Ishikawa (cell line): ENCODE results near the gene MRPL34.

Experiments
- CEBPB ChIP-seq: IDR thresholded peaks from 2 replicates; pipeline ENCODE4 v1.6.1; 2012
- CREB1 ChIP-seq: IDR thresholded peaks from 2 replicates; pipeline ENCODE4 v1.6.1; 2012; ENCODE audit warnings: low read depth
- EGR1 ChIP-seq: IDR thresholded peaks from 2 replicates; pipeline ENCODE4 v1.6.1; 2012
- EP300 ChIP-seq: IDR thresholded peaks from 2 replicates; pipeline ENCODE4 v1.6.1; 2012; ENCODE audit warnings: borderline replicate concordance
- FOXM1 ChIP-seq: IDR thresholded peaks from 2 replicates; pipeline ENCODE4 v1.6.1; 2012; ENCODE audit warnings: low read depth, borderline replicate concordance
- NFIC ChIP-seq: IDR thresholded peaks from 2 replicates; pipeline ENCODE4 v1.6.1; 2012
- RAD21 ChIP-seq: IDR thresholded peaks from 2 replicates; pipeline ENCODE4 v1.6.1; 2012; ENCODE audit warnings: low read depth
- TAF1 ChIP-seq: IDR thresholded peaks from 2 replicates; pipeline ENCODE4 v1.6.1; 2012; ENCODE audit warnings: low read depth, mild to moderate bottlenecking
- TCF12 ChIP-seq: IDR thresholded peaks from 2 replicates; pipeline ENCODE4 v1.6.1; 2012; ENCODE audit warnings: low read depth
- TEAD4 ChIP-seq: IDR thresholded peaks from 2 replicates; pipeline ENCODE4 v1.6.1; 2012
- YY1 ChIP-seq: IDR thresholded peaks from 2 replicates; pipeline ENCODE4 v1.6.1; 2012; ENCODE audit warnings: low read depth
- ZBTB7A ChIP-seq: IDR thresholded peaks from 2 replicates; pipeline ENCODE4 v1.6.1; 2012; ENCODE audit warnings: low read depth
- TF ChIP-seq, protein P1 (sequence below): IDR thresholded peaks from 2 replicates; pipeline ENCODE4 v1.6.1; 2012
- TF ChIP-seq, protein P2 (sequence below): IDR thresholded peaks from 2 replicates; pipeline ENCODE4 v1.6.1; 2012
- TF ChIP-seq, protein P3 (sequence below): IDR thresholded peaks from 2 replicates; pipeline ENCODE4 v1.6.1; 2012; ENCODE audit warnings: low read depth, mild to moderate bottlenecking

The MRPL34 gene

DNA sequence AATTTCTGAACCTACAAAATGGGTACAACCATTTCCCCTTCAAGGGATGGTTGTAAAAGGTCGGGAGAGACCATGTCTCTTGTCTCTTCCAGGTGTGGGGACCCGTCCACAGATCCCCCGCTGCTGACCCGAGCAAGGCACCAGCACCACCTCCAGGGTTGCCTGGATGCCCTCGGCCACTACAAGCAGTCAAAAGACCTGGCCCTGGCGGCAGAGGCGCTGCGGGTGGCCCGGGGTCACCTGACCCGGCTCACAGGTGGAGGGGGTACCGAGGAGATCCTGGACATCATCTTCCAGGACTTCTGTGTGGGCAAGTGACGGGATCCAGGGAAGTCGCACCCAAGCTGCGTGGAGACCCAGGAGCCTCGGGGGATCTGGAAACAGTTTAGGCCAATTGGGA lies 35.7 kb downstream of the MRPL34 start:
- TF ChIP-seq YY1 (no peak), CREB1 (no peak)

DNA sequence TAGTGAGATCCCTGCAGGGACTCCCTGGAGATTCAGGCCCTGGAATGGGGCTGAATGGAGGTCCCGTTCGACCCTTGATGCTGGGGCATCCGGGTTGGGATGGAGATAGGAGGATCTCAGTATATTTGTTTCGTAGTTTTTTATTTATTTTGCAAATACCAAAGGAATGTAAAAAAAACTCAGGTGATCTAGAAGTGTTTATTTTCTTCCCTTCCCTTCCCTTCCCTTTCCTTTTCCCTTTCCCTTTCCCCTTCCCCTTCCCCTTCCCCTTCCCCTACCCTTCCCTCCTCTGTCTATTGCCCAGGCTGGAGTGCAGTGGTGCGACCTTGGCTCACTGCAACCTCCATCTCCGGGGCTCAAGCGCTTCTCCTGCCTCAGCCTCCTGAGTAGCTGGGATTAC lies 36.2 kb downstream of the MRPL34 start:
- TF ChIP-seq EGR1 (no peak), TEAD4 (no peak)

DNA sequence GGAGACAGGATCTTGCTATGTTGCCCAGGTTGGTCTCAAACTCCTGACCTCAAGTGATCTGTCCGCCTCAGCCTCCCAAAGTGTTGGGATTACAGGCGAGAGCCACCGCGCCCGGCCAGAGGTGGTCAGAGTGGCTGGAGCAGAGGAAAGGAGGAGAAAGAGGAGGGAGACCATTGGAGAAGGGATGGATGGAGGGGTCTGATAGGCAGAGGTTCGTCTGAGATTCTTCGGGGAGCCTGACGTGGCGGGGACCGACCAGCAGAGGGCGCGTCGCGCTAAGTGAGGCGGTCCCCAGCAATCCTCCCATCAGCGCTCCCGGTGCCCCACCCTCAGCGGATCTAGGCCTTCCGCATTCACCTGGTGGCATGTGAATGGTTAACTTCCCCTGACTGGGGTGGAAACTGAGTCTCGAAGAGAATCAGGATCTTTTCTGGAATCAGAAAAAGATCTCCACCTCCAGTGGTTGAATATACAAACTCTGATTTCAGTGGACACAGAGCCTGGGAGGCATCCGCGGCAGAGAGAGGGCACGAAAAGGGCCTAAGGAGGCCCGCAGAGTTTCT lies 40.5 kb downstream of the MRPL34 start:
- TF ChIP-seq YY1 (no peak), RAD21 (peak; percentile 86), FOXM1 (no peak), EP300 (no peak)
- TF ChIP-seq, protein P1, sequence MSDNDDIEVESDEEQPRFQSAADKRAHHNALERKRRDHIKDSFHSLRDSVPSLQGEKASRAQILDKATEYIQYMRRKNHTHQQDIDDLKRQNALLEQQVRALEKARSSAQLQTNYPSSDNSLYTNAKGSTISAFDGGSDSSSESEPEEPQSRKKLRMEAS: 0 out of 2 replicates have a peak, but pooled peaks have one; percentile 12
- TF ChIP-seq, protein P2, sequence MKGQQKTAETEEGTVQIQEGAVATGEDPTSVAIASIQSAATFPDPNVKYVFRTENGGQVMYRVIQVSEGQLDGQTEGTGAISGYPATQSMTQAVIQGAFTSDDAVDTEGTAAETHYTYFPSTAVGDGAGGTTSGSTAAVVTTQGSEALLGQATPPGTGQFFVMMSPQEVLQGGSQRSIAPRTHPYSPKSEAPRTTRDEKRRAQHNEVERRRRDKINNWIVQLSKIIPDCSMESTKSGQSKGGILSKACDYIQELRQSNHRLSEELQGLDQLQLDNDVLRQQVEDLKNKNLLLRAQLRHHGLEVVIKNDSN: no peak

DNA sequence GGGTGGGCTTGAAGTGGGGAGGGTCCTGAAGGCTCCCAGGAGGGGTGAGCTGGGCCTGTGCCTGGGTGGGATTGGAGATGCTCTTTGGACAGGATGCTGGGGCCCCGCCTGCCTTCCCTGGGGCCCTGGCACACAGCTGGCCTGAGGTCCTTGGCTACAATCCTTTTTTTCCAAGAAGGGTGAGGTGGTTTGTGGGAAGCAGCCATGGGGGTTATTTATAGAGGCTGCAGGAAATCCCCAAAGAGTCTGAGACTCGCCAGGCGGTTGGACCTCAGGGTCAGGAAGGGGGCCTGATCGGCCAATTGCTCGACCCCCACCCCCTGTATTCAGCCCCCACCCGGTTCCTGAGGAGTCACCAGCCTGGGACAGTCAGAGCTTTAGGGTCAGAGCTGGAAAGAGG lies 41.7 kb downstream of the MRPL34 start:
- no peak for TF ChIP-seq NFIC
- TF ChIP-seq, protein P2: no peak
- no peak for TF ChIP-seq ZBTB7A
- no peak for TF ChIP-seq EP300
- no peak for TF ChIP-seq TAF1
- TF ChIP-seq EGR1: no peak

DNA sequence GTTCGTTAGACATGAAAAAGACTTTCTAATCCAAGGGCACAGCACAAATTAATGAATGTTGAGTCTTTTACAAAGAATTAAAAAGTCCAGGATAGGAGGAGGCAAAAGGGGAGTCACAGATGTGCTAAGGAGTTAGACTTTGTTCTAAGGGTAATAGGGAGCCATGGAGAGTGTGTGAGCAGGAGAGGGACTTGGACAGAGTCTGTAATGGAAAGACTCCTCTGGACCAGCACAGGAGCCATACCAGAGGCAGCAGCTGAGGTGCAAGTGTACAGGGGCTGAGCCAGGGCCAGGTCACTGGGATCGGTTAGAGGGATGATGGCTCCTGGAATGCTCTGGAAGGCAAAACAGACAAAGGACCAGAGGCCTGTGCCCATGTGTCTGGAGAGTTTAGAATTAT lies 42.2 kb downstream of the MRPL34 start:
- no peak for TF ChIP-seq EGR1
- TF ChIP-seq CEBPB: no peak
- no peak for TF ChIP-seq YY1
- TF ChIP-seq, protein P2: no peak
- no peak for TF ChIP-seq RAD21
- TF ChIP-seq, protein P3, sequence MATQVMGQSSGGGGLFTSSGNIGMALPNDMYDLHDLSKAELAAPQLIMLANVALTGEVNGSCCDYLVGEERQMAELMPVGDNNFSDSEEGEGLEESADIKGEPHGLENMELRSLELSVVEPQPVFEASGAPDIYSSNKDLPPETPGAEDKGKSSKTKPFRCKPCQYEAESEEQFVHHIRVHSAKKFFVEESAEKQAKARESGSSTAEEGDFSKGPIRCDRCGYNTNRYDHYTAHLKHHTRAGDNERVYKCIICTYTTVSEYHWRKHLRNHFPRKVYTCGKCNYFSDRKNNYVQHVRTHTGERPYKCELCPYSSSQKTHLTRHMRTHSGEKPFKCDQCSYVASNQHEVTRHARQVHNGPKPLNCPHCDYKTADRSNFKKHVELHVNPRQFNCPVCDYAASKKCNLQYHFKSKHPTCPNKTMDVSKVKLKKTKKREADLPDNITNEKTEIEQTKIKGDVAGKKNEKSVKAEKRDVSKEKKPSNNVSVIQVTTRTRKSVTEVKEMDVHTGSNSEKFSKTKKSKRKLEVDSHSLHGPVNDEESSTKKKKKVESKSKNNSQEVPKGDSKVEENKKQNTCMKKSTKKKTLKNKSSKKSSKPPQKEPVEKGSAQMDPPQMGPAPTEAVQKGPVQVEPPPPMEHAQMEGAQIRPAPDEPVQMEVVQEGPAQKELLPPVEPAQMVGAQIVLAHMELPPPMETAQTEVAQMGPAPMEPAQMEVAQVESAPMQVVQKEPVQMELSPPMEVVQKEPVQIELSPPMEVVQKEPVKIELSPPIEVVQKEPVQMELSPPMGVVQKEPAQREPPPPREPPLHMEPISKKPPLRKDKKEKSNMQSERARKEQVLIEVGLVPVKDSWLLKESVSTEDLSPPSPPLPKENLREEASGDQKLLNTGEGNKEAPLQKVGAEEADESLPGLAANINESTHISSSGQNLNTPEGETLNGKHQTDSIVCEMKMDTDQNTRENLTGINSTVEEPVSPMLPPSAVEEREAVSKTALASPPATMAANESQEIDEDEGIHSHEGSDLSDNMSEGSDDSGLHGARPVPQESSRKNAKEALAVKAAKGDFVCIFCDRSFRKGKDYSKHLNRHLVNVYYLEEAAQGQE: no peak
- no peak for TF ChIP-seq TCF12
- TF ChIP-seq EP300: no peak
- TF ChIP-seq NFIC: no peak
- TF ChIP-seq, protein P1: no peak
- no peak for TF ChIP-seq TEAD4
- TF ChIP-seq FOXM1: no peak
- no peak for TF ChIP-seq CREB1
- no peak for TF ChIP-seq ZBTB7A
- TF ChIP-seq TAF1: no peak

DNA sequence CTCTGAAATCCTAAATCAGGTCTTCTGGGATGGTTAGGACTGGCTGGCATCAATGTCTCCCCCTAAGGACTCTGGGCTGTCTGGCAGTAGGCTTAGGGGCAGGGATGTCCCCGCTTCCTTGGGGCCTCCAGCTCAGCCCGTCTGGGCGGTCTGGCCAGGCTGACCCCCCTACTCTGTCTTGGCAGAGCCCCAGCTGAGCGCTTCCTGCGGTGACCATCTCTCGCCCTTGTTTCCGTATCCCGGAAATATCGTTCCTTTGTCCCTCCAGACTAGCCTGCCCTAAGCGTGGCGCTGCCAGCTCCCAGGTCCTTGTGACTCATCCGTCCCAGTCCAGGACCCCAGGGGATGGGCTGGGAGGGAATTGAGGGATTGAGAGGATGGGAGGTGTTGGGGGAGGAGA lies 43.0 kb downstream of the MRPL34 start:
- TF ChIP-seq ZBTB7A (peak; percentile 47; the same call in 1 of the 2 replicates), YY1 (no peak), NFIC (peak; percentile 42; the same call in 1 of the 2 replicates)

DNA sequence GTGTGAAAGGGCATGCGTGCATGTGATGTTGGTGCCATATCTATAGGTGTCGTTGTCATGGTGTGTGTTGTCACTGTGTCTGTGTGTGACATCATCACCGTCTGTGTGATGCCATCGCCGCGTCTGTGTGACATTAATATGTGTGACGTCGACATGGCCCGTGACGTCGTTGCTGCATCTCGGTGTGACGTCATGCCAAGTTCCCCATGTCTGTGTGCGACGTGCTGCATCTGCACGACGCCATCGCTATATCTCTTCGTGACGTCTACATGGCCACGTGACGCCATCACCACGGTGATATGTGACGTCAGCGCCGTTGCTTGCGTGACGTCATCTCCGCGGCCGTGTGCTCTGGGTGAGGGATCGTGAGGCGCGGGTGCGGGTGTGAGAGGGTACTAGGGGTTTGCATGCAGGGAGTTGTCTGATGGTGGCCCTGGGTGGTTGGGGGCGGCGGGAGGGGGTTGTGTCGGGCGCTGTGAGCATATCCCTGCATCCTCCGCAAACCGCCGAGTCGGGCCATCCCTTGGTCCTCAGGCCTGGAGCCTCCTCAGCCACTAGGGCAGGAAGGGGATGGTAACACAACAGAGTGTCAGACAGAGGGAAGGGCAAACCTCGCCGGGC lies 46.3 kb downstream of the MRPL34 start:
- no peak for TF ChIP-seq TEAD4
- TF ChIP-seq, protein P3: no peak
- TF ChIP-seq, protein P2: peak; percentile 56; the same call in 1 of the 2 replicates
- TF ChIP-seq EGR1: no peak
- TF ChIP-seq CEBPB: no peak
- no peak for TF ChIP-seq FOXM1
- no peak for TF ChIP-seq TAF1
- peak; percentile 78 for TF ChIP-seq CREB1
- TF ChIP-seq, protein P1: no peak
- TF ChIP-seq TCF12: no peak
- TF ChIP-seq YY1: no peak
- TF ChIP-seq RAD21: no peak
